ENCODE measurements around the gene FAM9B.

- TF ChIP-seq GATA2 (IDR thresholded peaks at IDR 0.05; ENCODE audit: low read depth, low read length) (no peak), GATA3 (IDR thresholded peaks at IDR 0.05; ENCODE audit: low read depth, low read length) (no peak)
These were observed 30.9 kb downstream of the FAM9B start for GRCh38 chrX:9003041-9003440.
